NCI-H187 treated with DMSO at 0.1 percent for 48 hours (cell line): Measurements from ENCODE around the gene MEAF6.

Experiments used
- DNase-seq: peaks from one replicate; lab custom pipeline; 2025; lab: John Stamatoyannopoulos, UW

Gene MEAF6

GRCh38 chr1:37473431-37474045 is 41.0 kb downstream of the MEAF6 start:
- DNase-seq = no peak

DNA sequence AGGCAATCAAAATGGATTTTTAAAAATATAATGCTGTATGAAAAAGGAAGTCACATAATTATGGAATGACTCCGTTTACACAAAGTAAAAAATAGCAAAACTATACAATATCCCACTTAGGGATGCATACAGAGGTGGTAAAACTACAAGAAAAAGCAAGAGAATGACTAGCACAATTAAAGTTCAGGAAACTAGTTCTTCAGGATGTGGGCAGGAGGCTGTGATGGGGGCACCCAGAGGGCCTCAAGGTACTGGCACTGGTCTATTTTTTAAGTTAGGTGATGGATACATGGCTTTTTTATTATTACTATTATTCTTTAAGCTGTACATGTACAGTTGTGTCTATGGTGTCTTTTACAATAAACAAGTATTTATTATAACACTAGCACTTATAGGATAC is 41.6 kb downstream of the MEAF6 start:
- DNase-seq = no peak

GRCh38 chr1:37472281-37472680 is 42.3 kb downstream of the MEAF6 start:
- DNase-seq = no peak

DNA sequence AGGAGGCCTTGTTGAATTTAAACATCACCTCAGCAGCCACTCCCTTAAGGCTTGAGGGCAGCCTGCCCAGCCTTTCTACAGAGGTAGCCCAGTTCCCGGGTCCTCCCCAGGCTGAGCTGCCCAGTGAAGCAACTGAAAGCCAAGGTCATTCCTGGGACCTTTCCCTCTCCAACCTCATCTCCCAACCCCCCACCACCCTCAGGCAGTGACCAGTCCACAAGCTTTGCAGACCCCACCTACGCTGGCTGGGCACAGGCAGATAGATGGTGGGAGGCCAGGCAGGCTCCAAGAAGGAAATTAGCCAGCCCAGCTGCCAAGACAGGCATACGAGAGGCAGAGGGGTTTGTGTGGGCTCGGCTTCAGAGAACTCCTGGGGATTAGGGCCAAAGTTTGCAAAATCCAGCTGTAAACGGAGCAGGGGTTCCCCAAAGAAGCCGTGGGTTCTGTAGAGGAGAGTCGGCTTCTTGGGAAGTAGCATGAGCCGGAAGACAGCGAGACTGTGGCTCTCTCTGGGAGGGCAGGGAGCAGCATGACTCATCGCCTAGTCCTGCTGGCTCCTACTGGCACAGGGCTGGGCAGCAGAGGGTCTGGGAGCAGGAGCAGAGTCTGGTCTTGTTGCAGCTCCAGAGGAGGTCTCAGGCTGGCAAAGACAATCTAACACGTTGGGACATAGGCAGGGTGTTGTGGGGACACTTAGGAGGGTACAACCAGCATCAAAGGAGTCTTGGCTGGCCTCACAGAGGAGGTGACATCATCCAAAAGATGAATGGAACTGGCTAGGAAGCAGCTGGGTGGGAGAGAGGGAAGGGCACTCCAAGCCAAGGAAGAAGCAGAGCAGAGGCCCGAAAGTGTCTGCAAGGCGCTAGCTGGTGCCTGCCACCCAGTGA is 43.0 kb downstream of the MEAF6 start:
- DNase-seq = no peak

DNA sequence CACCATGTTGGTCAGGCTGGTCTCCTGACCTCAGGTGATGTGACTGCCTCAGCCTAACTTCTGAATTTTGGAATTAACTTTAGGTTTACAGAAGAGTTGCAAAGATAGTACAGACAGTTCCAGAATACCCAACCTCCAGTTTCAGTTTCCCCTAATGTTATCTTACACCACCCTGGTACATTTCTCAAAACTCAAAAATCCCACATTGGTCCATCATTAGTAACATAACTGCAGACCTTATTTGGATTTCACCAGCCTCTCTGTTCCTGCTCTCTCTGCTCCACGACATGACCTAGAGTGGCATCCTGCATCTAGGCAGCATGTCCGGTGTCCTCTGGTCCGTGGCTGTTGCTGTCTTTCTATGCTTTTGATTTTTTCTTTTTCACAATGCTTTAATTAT is 45.2 kb downstream of the MEAF6 start:
- DNase-seq = no peak

DNA sequence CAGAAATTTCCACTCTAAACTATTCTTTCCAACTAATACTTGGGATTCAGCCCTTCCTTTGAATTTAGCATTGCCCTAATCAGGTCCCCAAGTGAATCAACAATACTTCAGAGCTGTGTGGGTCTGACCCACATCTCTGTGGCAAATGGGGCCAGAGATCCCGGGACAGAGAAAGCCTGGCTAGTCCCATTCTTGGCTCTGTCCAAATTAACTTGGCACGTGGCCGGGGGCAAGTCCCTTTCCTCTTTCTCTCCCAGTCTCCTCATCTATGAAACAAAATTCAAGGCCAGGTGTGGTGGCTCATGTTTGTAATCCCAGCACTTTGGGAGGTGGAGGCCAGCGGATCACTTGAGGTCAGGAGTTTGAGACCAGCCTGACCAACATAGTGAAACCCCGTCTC is 46.5 kb downstream of the MEAF6 start:
- DNase-seq = no peak

GRCh38 chr1:37465593-37466517 is 48.7 kb downstream of the MEAF6 start:
- no peak for DNase-seq

DNA sequence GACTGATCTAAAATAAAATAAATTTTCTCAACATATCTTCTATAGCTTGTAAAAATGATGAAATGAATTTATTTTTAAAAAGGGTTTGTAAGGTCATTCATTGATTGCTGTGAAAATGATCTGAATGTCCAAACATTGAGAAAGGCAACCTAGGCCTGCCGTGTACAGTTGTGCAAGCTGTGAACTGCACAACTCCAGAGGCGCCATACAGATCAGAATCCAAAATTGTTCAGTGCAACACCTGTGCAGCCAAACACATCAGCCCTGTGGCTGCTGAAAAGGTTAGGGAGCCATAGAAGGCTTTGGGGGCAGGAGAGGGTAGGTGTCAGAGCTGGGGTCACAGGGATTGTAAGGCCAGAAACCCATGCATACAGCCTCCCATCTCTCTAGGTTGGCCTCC is 50.1 kb downstream of the MEAF6 start:
- no peak for DNase-seq

GRCh38 chr1:37461698-37462436 is 52.7 kb downstream of the MEAF6 start:
- DNase-seq = no peak

DNA sequence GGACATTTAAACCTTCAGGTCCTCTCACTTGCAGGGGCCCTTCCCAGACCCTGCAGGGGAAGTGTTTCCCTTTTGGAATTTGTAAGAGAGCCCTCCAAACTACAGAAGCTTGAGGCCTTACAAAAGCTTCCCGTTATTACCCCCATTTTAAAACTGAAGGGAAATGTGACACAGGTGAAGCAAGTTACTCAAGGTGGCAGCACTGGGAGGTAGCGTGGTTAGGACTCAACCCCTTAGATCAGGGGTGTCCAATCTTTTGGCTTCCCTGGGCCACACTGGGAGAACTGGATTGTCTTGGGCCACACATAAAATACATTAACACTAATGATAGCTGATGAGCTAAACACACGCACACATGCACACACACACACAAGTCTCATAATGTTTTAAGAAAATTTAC is 56.0 kb downstream of the MEAF6 start:
- DNase-seq = no peak

GRCh38 chr1:37456614-37457013 is 58.0 kb downstream of the MEAF6 start:
- DNase-seq = no peak

DNA sequence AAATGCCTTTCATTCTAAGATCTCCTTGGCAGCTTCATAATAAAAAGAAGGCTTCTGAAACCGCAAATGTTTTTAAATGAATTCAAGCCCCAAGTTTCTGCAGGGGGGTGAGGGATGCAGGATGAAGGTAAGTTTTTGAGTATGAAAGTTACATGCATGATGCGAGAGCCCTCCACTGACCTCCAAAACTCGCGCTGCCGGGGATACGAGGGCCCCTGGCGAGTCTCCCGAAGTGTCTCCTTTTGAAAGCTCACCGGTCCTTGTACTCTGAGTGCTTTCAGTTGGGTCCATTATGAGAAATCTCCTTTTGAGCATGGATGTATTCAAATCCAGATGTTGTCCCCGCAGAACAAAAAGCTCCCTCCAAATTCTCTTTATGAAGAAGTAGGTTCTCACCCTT is 59.0 kb downstream of the MEAF6 start:
- DNase-seq = no peak

- DNase-seq = no peak
Observed at GRCh38 chr1:37453647-37454046, 60.9 kb downstream of the MEAF6 start.

DNA sequence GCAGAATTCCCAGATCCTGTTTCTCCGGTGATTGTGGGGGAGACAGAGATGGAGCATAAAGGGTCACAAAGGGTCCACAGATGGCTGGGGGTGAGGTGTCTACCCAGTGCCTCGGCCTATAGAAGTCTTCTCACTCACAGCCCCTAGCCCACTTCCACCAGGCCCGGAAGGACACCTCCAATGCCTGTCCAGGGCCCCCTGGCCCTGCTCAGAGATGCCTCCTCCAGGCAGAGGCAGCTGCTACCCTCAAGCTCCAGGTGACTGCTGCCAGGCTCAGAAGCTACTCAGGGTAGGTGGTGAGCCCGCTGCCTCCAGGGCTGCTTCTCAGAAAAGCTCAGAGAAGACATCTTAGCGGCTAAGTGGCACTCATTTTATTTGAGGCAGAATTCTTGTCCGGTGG is 62.1 kb downstream of the MEAF6 start:
- no peak for DNase-seq

GRCh38 chr1:37449936-37450335 is 64.6 kb downstream of the MEAF6 start:
- no peak for DNase-seq

- no peak for DNase-seq
Observed at GRCh38 chr1:37448691-37449417, 65.7 kb downstream of the MEAF6 start.

GRCh38 chr1:37448185-37448584 is 66.4 kb downstream of the MEAF6 start:
- DNase-seq = no peak

- no peak for DNase-seq
Observed at GRCh38 chr1:37446874-37447273, 67.7 kb downstream of the MEAF6 start.

DNA sequence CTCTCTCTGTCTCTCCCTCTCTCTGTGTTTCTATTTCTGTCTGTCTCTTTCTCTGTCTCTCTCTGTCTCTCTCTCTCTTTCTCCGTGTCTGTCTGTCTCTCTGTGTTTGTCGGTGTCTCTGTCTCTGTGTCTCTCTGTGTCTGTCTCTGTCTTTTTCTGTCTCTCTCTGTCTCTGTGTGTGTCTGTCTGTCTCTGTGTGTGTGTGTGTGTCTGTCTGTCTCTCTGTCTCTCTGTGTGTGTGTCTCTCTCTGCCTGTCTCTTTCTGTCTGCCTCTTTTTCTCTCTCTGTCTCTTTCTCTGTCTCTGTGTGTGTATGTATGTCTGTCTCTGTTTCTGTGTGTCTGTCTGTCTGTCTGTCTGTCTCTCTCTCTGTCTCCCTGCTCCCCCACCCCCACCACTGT is 71.9 kb downstream of the MEAF6 start:
- no peak for DNase-seq
